ENCODE results near the gene AARS2.

AARS2 gene

GRCh38 chr6:44277763-44278162 is 35.4 kb downstream of the AARS2 start:
- no peaks in the 10 kb centered on the region for H3K79me2 ChIP-seq (ENCODE audit: insufficient read depth, low read length)
- TF ChIP-seq CTCF (IDR thresholded peaks at IDR 0.05; ENCODE audit: low read length) = no peak
- no peak for TF ChIP-seq EZH2 (IDR thresholded peaks at IDR 0.05; ENCODE audit: borderline replicate concordance, low read length)
- no peak overlapping the region for H3K4me2 ChIP-seq (ENCODE audit: low read length)
- H3K4me3 ChIP-seq (ENCODE audit: low read depth, low read length, poor library complexity, severe bottlenecking) = no peak overlapping the region
- no peak overlapping the region for H3K27ac ChIP-seq (ENCODE audit: low read depth, low read length, poor library complexity, severe bottlenecking)
- H3K9ac ChIP-seq (ENCODE audit: low read length) = no peak overlapping the region
- H4K20me1 ChIP-seq (ENCODE audit: insufficient read depth, low read length) = no peaks in the 10 kb centered on the region
- no peaks in the 10 kb centered on the region; the same call in 1 of the 2 replicates for H3K27me3 ChIP-seq (ENCODE audit: insufficient read depth, low read length)
- no peaks in the 10 kb centered on the region for H3K9me2 ChIP-seq (ENCODE audit: low read depth, low read length)
- H3K9me3 ChIP-seq (ENCODE audit: low read length) = no peaks in the 10 kb centered on the region
- no peaks in the 10 kb centered on the region for H3K4me1 ChIP-seq (ENCODE audit: insufficient read depth, low read length, severe bottlenecking)
- H3K36me3 ChIP-seq (ENCODE audit: insufficient read depth, low read length) = no peaks in the 10 kb centered on the region
- no peak overlapping the region for H2AFZ ChIP-seq (ENCODE audit: low read length)
- no peaks in the 10 kb centered on the region for H3F3A ChIP-seq (ENCODE audit: insufficient read depth, low read length)

GRCh38 chr6:44276667-44277640 is 36.2 kb downstream of the AARS2 start:
- Histone ChIP-seq H3K9me3 (ENCODE audit: low read length) (no peaks in the 10 kb centered on the region), H3K36me3 (ENCODE audit: insufficient read depth, low read length) (no peaks in the 10 kb centered on the region), H3F3A (ENCODE audit: insufficient read depth, low read length) (no peaks in the 10 kb centered on the region), H3K4me3 (ENCODE audit: low read depth, low read length, poor library complexity, severe bottlenecking) (no peak overlapping the region), H3K9ac (ENCODE audit: low read length) (no peak overlapping the region), H3K27me3 (ENCODE audit: insufficient read depth, low read length) (no peaks in the 10 kb centered on the region; the same call in 1 of the 2 replicates), H3K4me2 (ENCODE audit: low read length) (no peak overlapping the region), H3K27ac (ENCODE audit: low read depth, low read length, poor library complexity, severe bottlenecking) (no peak overlapping the region), H2AFZ (ENCODE audit: low read length) (no peak overlapping the region), H3K9me2 (ENCODE audit: low read depth, low read length) (no peaks in the 10 kb centered on the region), H3K79me2 (ENCODE audit: insufficient read depth, low read length) (no peaks in the 10 kb centered on the region), H4K20me1 (ENCODE audit: insufficient read depth, low read length) (no peaks in the 10 kb centered on the region), H3K4me1 (ENCODE audit: insufficient read depth, low read length, severe bottlenecking) (no peaks in the 10 kb centered on the region)
- no peak for TF ChIP-seq CTCF (IDR thresholded peaks at IDR 0.05; ENCODE audit: low read length)
- TF ChIP-seq EZH2 (IDR thresholded peaks at IDR 0.05; ENCODE audit: borderline replicate concordance, low read length) = no peak

GRCh38 chr6:44275749-44276648 is 37.1 kb downstream of the AARS2 start:
- no peak overlapping the region for H3K4me2 ChIP-seq (ENCODE audit: low read length)
- H2AFZ ChIP-seq (ENCODE audit: low read length) = no peak overlapping the region
- no peaks in the 10 kb centered on the region for H3K79me2 ChIP-seq (ENCODE audit: insufficient read depth, low read length)
- H3K4me3 ChIP-seq (ENCODE audit: low read depth, low read length, poor library complexity, severe bottlenecking) = no peak overlapping the region
- no peak overlapping the region for H3K9ac ChIP-seq (ENCODE audit: low read length)
- no peak overlapping the region for H3K27ac ChIP-seq (ENCODE audit: low read depth, low read length, poor library complexity, severe bottlenecking)
- no peaks in the 10 kb centered on the region for H4K20me1 ChIP-seq (ENCODE audit: insufficient read depth, low read length)
- no peaks in the 10 kb centered on the region for H3K9me2 ChIP-seq (ENCODE audit: low read depth, low read length)
- H3K4me1 ChIP-seq (ENCODE audit: insufficient read depth, low read length, severe bottlenecking) = no peaks in the 10 kb centered on the region
- H3K36me3 ChIP-seq (ENCODE audit: insufficient read depth, low read length) = no peaks in the 10 kb centered on the region
- H3K9me3 ChIP-seq (ENCODE audit: low read length) = no peaks in the 10 kb centered on the region
- TF ChIP-seq EZH2 (IDR thresholded peaks at IDR 0.05; ENCODE audit: borderline replicate concordance, low read length) = no peak
- H3K27me3 ChIP-seq (ENCODE audit: insufficient read depth, low read length) = no peaks in the 10 kb centered on the region; the same call in 1 of the 2 replicates
- H3F3A ChIP-seq (ENCODE audit: insufficient read depth, low read length) = no peaks in the 10 kb centered on the region

Measured in OCI-LY1 (cell line).